HUES64 (cell line): Measurements from ENCODE around the gene INTS2.
"Not testable (repeated sequence)": the region's sequence is repeated elsewhere in the genome, so short reads cannot be mapped to it uniquely, and the experiment has no call there.

Source experiments
- H3K27ac ChIP-seq: 2 replicates; pipeline ENCODE4 v1.7.0; 2013; ENCODE audit warnings: low read depth, low read length, inconsistent platforms
- H3K27me3 ChIP-seq: 2 replicates; pipeline ENCODE4 v1.6.1; 2013; ENCODE audit warnings: mild to moderate bottlenecking, low read length; ENCODE audit not compliant: insufficient read depth
- H3K36me3 ChIP-seq: 2 replicates; pipeline ENCODE4 v1.6.1; 2013; ENCODE audit warnings: mild to moderate bottlenecking, low read length; ENCODE audit not compliant: insufficient read depth
- H3K4me1 ChIP-seq: 2 replicates; pipeline ENCODE4 v1.6.1; 2013; ENCODE audit warnings: mild to moderate bottlenecking, low read length, moderate library complexity; ENCODE audit not compliant: insufficient read depth
- H3K4me3 ChIP-seq: 2 replicates; pipeline ENCODE4 v1.5.1; 2013; ENCODE audit warnings: mild to moderate bottlenecking, low read length, moderate library complexity
- H3K9ac ChIP-seq: 2 replicates; pipeline ENCODE4 v1.6.1; 2013; ENCODE audit warnings: mild to moderate bottlenecking, low read depth, low read length
- H3K9me3 ChIP-seq: 2 replicates; pipeline ENCODE4 v1.6.1; 2013; ENCODE audit warnings: low read depth, low read length; ENCODE audit not compliant: insufficient read depth
- WGBS: fragments of 150-250, 120-280 bp; methylation state at CpG from one replicate; pipeline ENCODE4 v1.1.7; 2013; ENCODE audit warnings: missing lambda C conversion rate; 5-methylcytosine and 5-hydroxymethylcytosine counted together

The INTS2 gene

DNA sequence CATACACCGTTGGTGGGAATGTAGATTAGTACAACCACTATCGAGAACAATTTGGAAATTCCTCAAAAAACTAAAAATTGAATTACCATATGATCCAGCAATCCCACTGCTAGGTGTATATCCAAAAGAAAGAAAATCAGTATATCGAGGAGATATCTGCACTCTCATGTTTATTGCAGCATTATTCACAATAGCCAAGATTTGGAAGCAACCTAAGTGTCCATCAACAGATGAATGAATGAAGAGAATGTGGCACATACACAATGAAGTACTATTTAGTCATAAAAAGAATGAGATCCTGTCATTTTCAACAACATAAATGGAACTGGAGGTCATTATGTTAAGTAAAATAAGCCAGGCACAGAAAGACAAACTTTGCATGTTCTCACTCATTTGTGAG lies 108.5 kb downstream of the INTS2 start:
- H3K4me3 ChIP-seq, H3K27ac ChIP-seq, H3K27me3 ChIP-seq, H3K9me3 ChIP-seq, H3K4me1 ChIP-seq, H3K9ac ChIP-seq: not testable (repeated sequence)
- H3K36me3 ChIP-seq: peaks cover 36% of the 10 kb centered on the region
- 94% methylated on average over 3 of the region's 3 CpGs for WGBS

GRCh38 chr17:61818225-61818624 lies 109.6 kb downstream of the INTS2 start:
- H3K36me3 ChIP-seq: peaks cover 46% of the 10 kb centered on the region
- no peaks in the 10 kb centered on the region for H3K27me3 ChIP-seq
- no peak overlapping the region for H3K27ac ChIP-seq
- H3K4me3 ChIP-seq: no peak overlapping the region
- H3K4me1 ChIP-seq: no peaks in the 10 kb centered on the region; the same call in 1 of the 2 replicates
- no peaks in the 10 kb centered on the region for H3K9me3 ChIP-seq
- no peak overlapping the region for H3K9ac ChIP-seq

DNA sequence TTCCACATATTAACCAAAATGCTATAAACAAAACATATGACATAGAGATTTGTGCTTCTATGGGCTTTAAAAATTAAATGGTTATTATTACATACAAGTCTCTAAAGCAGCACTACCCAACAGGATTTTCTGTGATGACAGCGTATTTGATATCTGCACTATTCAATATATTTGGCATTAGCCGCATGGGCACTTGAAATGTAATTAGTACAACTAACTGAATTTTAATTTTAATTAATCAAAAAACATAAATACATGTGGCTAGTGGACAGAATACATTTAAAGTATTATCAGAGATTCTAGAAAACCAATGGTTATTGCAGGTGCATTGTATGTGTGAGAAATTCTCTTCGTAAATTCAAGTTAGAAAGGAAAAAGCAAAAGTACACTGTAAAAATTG lies 110.3 kb downstream of the INTS2 start:
- Histone ChIP-seq H3K9me3 (no peaks in the 10 kb centered on the region), H3K9ac (no peak overlapping the region), H3K27ac (no peak overlapping the region), H3K4me3 (no peak overlapping the region), H3K4me1 (no peaks in the 10 kb centered on the region; the same call in 1 of the 2 replicates), H3K36me3 (peaks cover 52% of the 10 kb centered on the region), H3K27me3 (no peaks in the 10 kb centered on the region)
- WGBS: 95% methylated on average over 2 of the region's 3 CpGs

- Histone ChIP-seq H3K4me1 (no peaks in the 10 kb centered on the region; the same call in 1 of the 2 replicates), H3K9me3 (no peaks in the 10 kb centered on the region), H3K4me3 (no peak overlapping the region), H3K27ac (no peak overlapping the region), H3K36me3 (peaks cover 47% of the 10 kb centered on the region), H3K9ac (no peak overlapping the region), H3K27me3 (no peaks in the 10 kb centered on the region)
- WGBS: 82% methylated on average over 3 of the region's 4 CpGs
These were observed 111.2 kb downstream of the INTS2 start for GRCh38 chr17:61816538-61816937.

GRCh38 chr17:61815863-61816503 lies 111.8 kb downstream of the INTS2 start:
- Histone ChIP-seq H3K27ac (no peak overlapping the region), H3K36me3 (peaks cover 47% of the 10 kb centered on the region), H3K9me3 (no peaks in the 10 kb centered on the region), H3K9ac (no peak overlapping the region), H3K4me3 (no peak overlapping the region), H3K4me1 (no peaks in the 10 kb centered on the region; the same call in 1 of the 2 replicates), H3K27me3 (no peaks in the 10 kb centered on the region)
- WGBS: 89% methylated on average over 5 of the region's 5 CpGs
